Stimulated activated CD8-positive, alpha-beta memory T cell treated with anti-CD3 and anti-CD28 coated beads, Interleukin-15, amount 100 ng/mL, for 4 hours (primary cell): ENCODE data around the gene PITPNB.

ENCODE experiments used
- DNase-seq, 2 donors: peaks; one replicate each; pipeline ENCODE4 v3.0.0-alpha.2; 2020; ENCODE audit warnings: low read depth in 2 of 2

Gene PITPNB

DNA sequence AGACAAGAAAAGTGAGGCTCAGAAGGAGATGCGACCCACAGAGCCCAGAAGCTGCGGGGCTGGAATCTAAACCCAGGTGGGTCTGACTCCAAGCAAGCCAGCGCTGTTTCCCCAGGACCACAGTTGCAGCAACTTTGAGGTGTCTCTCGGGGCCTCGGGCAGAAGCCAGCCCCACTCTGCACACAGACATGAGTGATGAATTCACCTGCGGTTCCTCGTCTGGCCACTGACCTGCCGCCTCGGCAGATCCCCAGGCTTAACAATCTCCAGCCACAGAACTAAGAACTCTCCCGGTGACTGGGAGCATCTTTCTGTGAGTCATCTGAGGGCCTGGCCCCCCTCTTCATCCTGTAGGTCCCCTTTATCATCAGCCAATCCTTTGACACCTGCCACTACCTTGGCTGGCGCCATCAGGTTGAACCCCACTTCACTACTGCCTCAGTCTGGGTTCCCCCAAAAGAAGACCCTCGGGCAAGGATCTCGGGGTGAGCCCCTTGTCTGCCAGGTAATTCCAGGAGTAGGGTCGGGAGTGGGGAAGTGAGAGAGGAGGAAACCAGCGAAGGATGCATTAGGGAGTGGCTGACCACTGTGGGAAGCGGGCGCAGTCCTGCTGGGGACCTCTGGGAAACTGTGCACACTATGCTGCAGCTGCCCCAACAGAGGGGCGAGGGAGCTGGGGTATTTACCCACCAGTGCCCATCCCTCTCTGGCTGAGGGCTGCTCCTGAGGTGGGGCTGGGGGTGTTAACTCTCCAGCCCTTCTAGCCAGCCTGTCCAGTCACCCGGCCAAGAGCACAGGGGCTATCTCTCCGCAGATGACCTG lies 84.5 kb downstream of the PITPNB start:
- no peak for DNase-seq

DNA sequence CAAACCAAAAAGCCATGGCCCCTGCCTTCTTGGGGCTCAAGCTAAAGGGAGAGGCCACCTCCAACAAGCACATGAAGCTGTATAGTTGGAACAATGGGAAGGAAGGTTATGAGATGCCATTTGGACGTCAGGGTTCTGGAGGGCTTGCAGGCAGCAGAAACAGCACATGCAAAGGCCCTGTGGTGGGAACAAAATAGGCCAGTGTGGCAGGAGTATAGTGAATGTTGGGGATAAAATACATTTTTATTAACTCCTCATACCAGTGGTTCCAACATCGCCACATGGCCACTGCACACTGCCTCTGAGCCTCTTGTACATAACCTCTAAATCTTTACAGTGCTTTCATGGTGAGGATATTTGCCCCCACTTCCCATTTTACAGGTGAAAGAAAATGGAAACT lies 85.3 kb downstream of the PITPNB start:
- no peak for DNase-seq

DNA sequence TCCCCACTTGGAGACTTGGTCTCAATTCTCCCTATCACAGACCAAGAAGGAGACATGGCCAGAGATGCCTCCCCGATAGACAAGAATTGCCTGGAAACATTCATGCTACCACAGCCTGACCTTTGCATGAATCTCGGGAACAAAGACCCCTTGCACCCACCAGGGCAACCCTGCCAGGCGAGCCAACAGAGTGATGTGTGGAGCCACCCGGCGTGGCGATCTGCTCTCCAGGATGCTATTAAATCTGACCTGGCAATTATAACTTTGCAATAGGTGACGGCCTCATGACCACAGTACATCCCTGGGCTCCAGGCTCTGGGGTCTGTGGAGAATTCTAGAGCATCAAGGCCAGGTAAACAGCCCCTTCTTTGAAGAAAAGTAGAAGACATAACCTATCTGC lies 86.5 kb downstream of the PITPNB start:
- no peak for DNase-seq

DNA sequence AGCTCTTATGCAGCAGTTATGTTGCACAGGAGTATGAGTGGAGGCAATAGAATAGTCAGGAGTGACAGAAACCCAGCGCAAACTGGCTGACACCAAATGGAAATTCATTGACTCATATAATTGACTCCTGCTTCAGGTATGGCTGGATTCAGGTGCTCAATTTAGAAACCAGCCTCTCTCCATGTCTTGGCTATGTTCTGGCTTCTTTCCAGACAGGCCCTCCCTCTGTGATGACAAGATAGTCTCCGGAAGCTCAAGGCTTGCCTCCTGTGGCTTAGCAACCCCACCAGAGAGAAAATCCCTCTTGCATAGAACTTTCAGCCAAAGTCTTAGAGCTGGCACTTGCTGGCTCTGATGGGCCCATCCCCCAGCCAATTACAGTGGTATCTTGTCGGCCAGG lies 89.4 kb downstream of the PITPNB start:
- no peak for DNase-seq

DNA sequence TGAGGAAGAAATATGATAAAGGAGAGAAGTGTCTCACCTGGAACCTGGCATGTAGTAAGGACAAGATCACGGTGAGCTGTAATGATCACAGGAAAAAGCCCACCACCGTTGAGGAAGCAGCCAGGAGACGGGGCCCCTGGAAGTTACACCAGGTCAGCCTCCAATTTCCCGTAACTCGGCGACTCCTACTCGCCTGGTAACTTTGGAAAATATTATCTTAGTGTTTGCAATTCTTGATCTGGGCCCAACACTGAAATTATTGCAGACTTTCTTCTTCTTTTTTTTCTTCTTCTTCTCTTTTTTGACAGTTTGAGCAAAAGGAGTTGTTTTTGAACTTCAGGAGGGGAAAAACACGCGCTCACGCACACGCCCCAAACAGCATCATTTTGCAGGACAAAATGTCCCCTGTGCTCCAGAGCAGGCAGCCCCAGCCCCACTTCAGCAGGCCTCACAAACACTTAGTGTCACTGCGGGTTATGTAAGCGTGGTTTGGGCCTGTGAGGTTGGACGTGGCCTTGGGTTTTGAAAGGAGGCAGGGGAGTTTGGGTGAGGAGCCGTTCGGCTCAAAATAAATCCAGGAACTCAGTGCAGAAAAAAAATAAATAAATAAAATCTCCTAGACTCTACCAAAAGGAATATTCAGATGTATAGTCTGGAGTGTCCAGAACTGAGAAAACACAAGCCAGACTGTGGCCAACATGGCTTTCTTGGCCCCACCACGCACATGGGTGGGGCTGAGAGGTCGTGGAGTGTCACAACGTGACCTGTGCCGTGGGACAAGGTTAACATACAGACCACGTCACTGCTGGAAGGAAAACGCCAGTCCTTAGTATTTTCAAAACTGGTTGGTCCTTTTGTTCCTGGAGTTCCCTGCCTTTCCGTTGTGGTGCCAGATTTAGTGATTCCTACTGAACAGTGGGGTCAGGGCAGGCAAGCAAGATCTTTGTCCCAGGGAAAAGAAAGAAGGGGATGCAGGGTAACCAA lies 91.2 kb downstream of the PITPNB start:
- no peak for DNase-seq

DNA sequence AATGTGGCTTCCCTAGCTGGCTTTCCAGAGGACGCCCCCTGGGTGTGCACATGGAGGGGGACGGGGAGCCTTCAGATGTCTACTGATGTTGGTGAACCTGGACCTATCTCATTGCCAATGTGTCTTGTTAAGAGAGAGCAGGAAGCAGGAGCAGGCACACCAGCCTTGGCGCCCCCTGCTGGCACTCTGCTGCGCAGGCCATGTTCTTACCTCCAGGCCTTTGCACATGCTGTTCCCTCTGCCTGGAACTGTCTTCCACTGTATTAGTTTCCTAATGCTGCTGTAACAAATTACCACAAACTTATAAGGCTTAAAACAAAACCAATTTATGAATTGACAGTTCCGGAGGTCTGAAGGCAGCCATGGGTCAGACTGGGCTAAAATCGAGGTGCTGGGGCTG lies 93.9 kb downstream of the PITPNB start:
- no peak for DNase-seq

DNA sequence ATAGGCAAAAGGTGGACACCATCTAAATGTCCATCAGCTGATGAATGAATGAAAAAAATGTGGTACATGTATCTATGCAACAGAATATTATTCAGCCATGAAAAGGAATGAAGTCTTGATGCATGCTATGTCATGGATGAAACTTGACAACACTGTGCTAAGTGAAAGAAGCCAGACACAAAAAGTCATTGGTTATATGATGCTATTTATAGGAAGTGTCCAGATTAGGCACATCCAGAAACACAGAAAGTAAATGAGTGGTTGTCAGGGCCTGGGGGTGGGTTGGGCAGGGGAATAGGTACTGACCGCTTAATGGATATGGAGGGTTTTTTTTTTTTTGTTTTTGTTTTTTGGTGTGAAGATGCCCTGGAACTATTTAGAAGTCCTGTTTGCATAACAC lies 95.8 kb downstream of the PITPNB start:
- no peak for DNase-seq

DNA sequence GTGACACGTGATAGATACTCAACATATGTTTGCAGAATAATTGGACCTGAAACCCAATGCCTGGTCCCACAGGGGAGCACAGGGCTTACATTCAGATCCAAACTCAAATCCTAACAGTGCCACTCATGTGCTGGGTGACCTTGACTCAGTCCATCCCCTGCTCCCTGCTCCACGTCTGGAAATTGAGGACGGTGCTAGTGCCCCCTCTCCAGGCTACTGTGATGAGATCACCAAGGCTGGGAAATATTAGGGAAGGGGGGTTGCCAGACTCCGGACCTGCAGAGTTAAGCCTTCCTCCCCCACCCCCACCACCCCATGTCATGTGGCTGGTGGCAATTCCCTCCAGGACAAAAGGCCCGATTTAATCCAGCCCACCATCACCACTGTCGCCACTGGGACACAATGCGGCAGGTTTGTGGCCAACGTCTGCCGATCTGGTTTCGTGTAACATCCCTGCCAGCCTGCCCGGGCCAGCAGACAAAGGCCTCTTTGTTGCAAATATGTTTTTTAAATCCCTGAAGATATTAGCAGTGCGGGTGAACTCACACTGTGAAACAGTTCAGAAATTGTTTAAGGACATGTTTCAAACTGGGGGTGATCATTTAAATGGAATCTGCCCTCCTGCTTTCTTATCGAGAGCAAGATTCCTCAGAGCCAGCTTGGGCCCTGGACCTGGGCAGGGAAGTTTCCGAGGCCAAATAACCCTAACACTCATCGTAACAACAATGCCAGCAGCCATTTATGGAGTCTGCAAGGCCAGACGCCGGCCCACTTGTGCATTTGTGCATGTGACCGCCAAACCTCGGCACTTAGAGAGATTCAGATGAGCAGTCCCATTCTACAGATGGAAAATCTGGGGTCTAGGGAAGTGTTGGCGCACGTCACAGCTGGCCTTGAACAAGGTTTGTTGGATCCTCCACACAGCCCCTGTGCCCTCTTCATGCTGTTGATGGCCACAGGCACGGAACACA lies 97.9 kb downstream of the PITPNB start:
- DNase-seq: no peak

DNA sequence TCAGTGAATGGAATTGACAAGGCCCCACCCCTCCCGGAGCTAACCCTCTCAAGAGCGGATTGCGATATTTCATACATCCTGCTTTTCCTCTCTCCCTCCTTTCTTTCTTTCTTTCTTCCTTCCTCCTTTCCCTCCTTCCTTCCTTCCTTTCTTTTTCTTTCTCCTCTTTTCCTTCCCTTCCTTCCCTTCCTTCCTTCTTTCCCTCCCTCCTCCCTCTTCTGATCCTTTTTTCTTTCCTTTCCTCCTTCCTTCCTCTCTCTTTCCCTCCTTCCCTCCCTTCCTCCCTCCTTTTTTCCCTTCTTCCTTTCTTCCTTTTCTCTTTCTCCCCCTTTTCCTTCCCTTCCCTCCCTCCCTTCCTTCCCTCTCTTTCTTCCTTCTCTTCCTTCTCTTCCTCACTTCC lies 102.5 kb downstream of the PITPNB start:
- DNase-seq: no peak

DNA sequence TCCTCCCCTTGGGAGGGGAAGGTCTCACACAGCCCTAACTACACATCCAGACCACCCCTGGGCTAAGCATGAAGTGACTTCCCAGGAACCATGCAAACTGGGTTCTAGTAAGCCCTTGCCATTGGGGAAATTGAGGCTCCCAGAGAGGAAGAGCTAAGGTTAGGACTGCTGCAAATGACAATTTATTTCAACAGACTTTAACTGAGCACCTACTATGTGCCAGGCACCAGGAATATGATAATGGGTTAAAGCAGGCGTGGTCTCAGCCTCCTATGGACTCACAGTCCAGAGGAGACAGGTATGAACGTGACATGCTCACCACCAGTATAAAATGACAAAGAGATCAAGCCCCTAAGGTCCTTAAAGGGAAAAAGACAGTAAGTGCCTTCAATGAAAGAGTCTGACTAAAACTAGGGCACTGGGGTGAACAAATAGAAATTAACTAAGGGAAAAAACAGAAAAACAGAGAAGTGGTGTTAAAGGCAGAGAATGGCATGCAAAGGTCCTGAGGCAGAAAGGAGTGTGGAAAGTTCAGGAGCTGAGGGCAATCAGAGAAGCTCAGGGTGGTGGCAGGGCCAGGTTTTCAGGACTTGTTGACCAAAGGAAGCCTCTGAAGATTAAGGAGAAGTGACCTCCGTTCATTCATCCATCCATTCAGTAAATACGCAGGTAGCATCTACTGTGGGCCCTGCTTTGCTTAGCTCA lies 103.1 kb downstream of the PITPNB start:
- DNase-seq: no peak

DNA sequence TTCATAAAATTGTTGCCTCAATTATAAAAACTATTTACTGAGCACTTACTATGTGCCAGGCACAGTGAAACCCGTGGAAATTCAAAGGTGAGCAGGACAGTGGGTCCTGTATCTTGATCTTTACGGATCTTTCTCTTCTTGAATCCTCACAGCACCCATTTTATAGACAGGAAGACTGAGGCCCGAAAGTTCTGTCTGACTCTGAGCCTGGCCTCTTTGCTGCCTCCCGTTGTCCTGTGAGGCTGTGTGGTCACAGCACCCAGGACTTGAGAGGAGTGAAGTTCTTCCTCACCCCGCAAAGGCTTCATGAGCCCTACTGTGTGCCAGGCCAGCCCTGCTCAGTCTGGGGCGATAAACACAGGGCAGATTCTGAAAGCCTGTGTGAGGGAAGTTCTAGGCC lies 104.1 kb downstream of the PITPNB start:
- DNase-seq: no peak

DNA sequence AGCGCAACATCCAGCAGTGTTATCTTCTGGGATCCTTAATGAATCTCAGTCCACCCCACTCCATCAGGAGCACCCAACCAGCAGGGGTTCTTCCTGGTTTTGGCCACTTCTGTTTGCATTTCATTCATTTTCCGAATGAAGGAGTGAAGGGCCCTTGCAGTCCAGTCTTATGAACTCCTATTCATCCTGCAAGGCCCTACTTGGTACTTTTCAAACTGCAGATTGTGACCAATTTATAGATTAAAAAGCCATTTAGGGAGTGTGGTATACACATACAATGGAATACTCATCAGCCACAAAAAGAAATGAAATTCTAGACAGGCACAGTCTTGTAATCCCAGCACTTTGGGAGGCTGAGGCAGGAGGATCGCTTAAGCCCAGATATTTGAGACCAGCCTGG lies 107.3 kb downstream of the PITPNB start:
- no peak for DNase-seq

DNA sequence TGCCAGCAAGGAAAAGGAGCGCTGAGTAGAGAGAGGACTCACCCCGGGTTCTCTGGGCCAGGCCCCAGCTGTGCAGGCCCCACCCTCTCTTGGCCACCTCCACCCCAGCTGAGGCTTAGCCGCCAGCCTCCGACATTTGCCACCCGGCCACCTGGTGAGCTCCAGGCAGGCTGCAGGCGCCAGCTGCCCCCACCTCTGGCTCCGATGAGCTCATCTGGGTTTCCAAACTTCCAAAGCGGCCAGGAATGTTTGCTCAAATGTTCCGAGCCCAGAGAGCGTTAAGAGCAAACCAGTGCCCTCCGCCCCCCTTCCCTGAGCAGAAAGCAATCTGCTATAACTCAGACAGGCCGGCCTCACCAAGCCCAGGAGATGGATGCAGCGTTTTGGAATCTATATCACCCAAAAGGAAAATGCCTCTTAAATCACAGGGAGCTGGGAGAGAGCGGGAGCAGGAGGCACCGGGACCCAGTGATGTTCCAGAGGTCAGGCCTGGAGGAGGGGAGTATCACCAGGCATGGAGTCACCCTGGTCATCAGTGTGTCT lies 108.4 kb downstream of the PITPNB start:
- DNase-seq: no peak

DNA sequence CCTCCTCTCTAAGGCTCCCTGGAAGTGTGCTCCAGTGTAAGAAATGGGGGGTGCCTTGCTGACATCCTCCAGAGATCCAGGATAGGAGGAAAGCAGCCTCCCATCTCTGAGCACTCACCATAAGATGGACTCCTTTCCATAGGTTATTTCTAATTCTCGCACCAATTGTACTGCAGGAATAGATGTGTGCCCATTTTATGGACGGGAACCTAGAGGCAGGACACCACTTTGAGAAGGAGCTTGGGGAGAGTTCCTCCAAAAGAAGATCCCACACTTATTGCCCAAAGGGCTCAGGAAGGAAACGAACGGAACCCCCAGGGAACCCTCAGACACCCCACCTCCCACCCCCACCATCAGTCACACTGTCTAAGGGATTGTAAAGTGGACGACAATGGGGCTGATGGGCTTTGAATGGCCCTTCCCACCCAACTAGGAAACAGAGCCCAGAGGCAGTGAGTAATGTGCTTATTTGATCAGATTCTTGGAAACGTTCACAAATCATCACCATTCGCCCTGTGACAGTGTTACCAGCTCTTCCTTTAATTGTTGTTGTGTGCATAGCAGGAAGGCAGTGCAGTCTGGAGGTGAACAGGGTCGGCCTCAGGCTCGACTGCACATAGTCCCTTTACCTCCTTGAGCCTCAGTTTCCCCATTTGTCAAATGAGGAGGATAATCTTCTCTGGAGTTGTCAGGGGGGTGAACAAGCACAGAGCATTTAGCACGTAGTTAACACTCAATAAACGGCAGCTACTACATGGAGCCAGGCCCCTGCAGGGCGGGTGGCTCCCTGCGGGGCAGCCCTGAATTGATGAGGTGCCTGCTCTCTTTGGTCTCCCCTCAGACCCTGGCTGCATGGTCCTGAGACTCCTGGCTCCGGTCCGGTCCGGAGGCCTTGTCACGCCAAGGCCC lies 109.1 kb downstream of the PITPNB start:
- no peak for DNase-seq

DNA sequence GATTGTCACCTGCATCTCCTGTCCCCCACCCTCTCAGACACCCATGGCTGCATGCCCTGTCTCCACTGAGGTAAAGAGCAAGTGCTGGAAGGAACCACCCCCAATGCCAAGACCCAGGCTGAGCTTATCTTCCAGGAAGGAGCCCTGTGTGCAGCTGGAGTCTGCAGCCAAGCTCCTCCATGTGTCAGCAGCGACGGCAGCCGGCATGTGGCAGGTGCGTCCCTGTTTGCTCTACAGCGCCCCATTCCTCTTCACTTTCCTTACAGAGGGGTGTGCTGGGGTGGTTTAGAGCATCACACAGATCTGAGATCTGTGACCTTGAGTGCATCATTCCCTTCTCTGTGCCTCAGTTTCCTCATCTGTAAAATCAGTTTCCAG lies 109.8 kb downstream of the PITPNB start:
- no peak for DNase-seq

DNA sequence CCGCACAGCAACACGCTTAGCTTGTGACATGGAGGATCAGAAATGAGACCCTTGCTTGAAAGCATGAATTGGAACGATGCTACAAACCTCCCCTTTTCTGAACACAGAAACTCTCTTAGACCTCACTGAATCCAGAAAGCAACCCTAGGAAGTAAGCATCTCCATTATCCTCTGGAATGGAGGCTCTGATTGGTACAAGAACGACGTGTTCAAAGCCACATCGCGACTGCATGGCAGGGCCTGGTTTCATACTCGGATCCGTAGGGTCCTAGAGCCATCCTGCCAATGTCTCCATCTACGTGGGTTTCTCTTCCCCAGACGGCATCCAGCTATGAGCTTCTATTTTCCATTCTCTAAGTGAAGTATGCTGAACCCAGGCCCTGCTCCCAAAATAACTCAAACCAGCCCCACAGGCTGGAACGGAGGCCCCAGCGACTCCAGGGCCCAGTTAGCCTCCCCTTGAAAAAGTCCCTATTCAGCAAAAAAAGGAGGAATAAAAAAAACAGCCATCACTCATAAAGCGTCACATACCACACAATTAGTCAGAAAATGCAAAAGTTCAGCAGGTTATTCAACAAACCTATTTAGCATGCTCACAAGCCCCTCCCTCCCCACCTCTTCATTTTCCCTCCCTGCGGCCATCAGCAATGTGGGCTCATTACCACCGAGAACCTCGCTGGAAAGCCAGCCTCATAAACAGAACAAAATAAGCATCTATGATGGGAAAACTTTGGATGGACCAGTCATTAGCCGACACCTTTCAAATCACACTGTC lies 110.4 kb downstream of the PITPNB start:
- no peak for DNase-seq

DNA sequence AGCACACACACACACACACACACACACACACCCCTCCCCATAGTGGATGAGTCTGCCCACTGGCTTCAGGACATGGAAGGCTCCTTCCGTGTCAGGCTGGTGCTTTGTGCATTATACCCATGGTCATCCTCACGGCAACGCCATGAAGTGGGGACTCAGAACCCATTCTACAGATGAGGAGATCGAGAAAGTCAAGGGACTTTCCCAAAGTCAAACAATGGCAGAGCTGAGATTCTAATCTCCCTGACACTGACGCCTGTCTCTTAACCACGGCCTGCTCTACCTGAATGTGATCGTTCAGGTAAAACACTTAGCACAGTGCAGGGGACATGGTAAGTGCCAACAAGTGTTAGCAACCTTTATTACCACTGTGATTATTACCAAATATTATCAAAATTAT lies 113.2 kb downstream of the PITPNB start:
- DNase-seq: no peak

DNA sequence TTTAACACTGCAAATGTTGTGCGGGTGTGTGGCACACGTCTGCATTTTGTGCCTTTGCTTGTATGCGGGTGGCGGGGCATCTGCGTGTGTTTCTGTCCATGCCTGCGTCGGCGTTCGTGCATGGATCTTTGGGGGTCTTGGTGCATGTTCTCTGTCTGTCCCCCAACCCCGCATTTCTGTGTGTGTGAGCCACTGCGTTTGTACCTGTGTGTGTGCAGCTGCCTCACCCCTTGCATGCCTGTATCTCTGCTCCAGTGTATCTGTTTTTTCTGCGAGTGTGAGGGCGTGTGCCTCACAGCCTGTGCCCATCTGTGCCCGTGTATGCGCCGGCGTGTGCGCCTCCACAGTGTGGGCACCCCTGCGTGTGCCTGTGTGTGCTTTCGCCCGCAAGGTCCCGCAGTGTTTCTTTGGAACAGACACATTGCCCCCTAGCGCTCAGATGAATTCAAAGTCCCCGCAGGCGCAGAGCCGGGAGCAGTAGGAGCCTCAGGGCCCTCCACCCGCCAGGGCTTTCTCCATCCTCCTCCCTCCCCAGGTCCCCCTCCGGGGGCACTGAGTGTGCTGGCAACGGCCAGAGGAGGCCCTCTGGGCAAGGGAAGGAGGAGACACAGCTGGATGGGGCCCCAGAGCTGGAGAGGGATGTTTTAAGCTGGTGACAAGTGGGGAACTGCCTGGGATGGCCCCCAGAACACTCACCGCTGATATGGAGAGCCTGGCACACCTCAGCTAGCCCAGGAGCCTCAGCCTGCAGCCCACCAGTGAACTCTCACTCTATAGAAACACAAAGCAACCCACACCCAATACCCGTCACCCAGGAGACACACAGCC lies 114.4 kb downstream of the PITPNB start:
- no peak for DNase-seq
